IMR-90 (cell line): ENCODE data around the gene NUP98. TPM values are rescaled to one million over a fixed set of nuclear protein-coding genes. Genes with fewer than 3 reads are reported as not detected.

Experiments used
- ATAC-seq: fragments of 200-7000 bp; cut with Tn5 transposase; 2 replicates; pipeline ENCODE4 v1.9.1; 2020; ENCODE audit warnings: low read depth, mild to moderate bottlenecking, moderate library complexity
- BruUV-seq: library from RNA; stranded (reverse); fragments of 400-500 nt; replicated peaks from 2 replicates; lab custom pipeline; 2021; lab: Mats Ljungman, UMichigan
- CTCF ChIA-PET: fragments of 300-600 bp; formaldehyde crosslinking; extraction: SDS; loops from one replicate; lab custom pipeline; 2021; ENCODE audit warnings: antibody characterized with exemption; lab: Yijun Ruan, JAX
- POLR2A ChIA-PET: fragments of 300-600 bp; sonication (Branson Sonifier 250); formaldehyde crosslinking; loops from one replicate; lab custom pipeline; 2022; ENCODE audit warnings: antibody characterized with exemption; ENCODE audit not compliant: unreplicated experiment; lab: Charles Lee
- DNase-seq: peaks from one replicate; pipeline ENCODE4 v3.0.0; 2013
- H2AFZ ChIP-seq: replicated peaks from 2 replicates; pipeline ENCODE3; 2013; ENCODE audit warnings: low read length, mild to moderate bottlenecking; ENCODE audit not compliant: poor library complexity
- H2AK5ac ChIP-seq: 2 replicates; pipeline ENCODE4 v1.6.1; 2013; ENCODE audit warnings: low read depth, low read length, inconsistent platforms
- H2AK9ac ChIP-seq: replicated peaks from 2 replicates; pipeline ENCODE3; 2013; ENCODE audit warnings: mild to moderate bottlenecking, low read depth, low read length, moderate library complexity; ENCODE audit not compliant: poor library complexity
- H2BK120ac ChIP-seq: 2 replicates; pipeline ENCODE4 v1.6.1; 2013; ENCODE audit warnings: low read depth, low read length, inconsistent platforms
- H2BK15ac ChIP-seq: 3 replicates; pipeline ENCODE4 v1.6.1; 2013; ENCODE audit warnings: low read depth, low read length, inconsistent platforms
- H2BK20ac ChIP-seq: 2 replicates; pipeline ENCODE4 v1.6.1; 2013; ENCODE audit warnings: low read depth, mild to moderate bottlenecking, inconsistent platforms, low read length, moderate library complexity
- H2BK5ac ChIP-seq: 2 replicates; pipeline ENCODE4 v1.6.1; 2013; ENCODE audit warnings: mild to moderate bottlenecking, low read depth, low read length, inconsistent platforms; ENCODE audit not compliant: poor library complexity, severe bottlenecking
- H3K14ac ChIP-seq: replicated peaks from 2 replicates; pipeline ENCODE4 v1.6.1; 2013; ENCODE audit warnings: low read depth, low read length, inconsistent platforms
- H3K18ac ChIP-seq: 2 replicates; pipeline ENCODE4 v1.6.1; 2013; ENCODE audit warnings: low read depth, low read length, control low read depth
- H3K23ac ChIP-seq: 2 replicates; pipeline ENCODE4 v1.6.1; 2013; ENCODE audit warnings: low read depth, low read length, inconsistent platforms
- H3K27ac ChIP-seq: 2 replicates; pipeline ENCODE4 v1.5.1; 2013; ENCODE audit warnings: mild to moderate bottlenecking, control low read depth, low read length; ENCODE audit not compliant: insufficient read depth
- H3K27me3 ChIP-seq: 2 replicates; pipeline ENCODE4 v1.6.1; 2013; ENCODE audit warnings: low read length; ENCODE audit not compliant: control insufficient read depth, insufficient read depth
- H3K36me3 ChIP-seq: 2 replicates; pipeline ENCODE4 v1.6.1; 2013; ENCODE audit warnings: low read length, mixed read lengths; ENCODE audit not compliant: control insufficient read depth, insufficient read depth
- H3K4ac ChIP-seq: 2 replicates; pipeline ENCODE4 v1.6.1; 2013; ENCODE audit warnings: low read depth, low read length, inconsistent platforms
- H3K4me1 ChIP-seq: 2 replicates; pipeline ENCODE4 v1.6.1; 2013; ENCODE audit warnings: low read length, mixed read lengths; ENCODE audit not compliant: control insufficient read depth, insufficient read depth
- H3K4me2 ChIP-seq: 2 replicates; pipeline ENCODE4 v1.6.1; 2013; ENCODE audit warnings: low read depth, mild to moderate bottlenecking, control low read depth, low read length, moderate library complexity
- H3K4me3 ChIP-seq: 2 replicates; pipeline ENCODE4 v1.5.1; 2013; ENCODE audit warnings: low read depth, mild to moderate bottlenecking, control low read depth, low read length, moderate library complexity; ENCODE audit not compliant: insufficient read depth
- H3K56ac ChIP-seq: 2 replicates; pipeline ENCODE4 v1.6.1; 2013; ENCODE audit warnings: low read length, inconsistent platforms; ENCODE audit not compliant: insufficient read depth; ENCODE audit errors: extremely low read depth
- H3K79me1 ChIP-seq, 2 experiments: 2 replicates each; pipeline ENCODE4 v1.6.1; 2013; ENCODE audit warnings: low read length in 2 of 2, inconsistent platforms in 1 of 2, low read depth in 1 of 2
- H3K9ac ChIP-seq: 2 replicates; pipeline ENCODE4 v1.6.1; 2013; ENCODE audit warnings: low read depth, low read length, control low read depth
- H3K9me1 ChIP-seq: 2 replicates; pipeline ENCODE4 v1.6.1; 2013; ENCODE audit warnings: low read length, inconsistent platforms; ENCODE audit not compliant: insufficient read depth
- H3K9me3 ChIP-seq: 2 replicates; pipeline ENCODE4 v1.6.1; 2013; ENCODE audit warnings: low read length; ENCODE audit not compliant: control insufficient read depth, insufficient read depth
- H4K20me1 ChIP-seq: 2 replicates; pipeline ENCODE4 v1.6.1; 2013; ENCODE audit warnings: low read length, inconsistent platforms; ENCODE audit not compliant: insufficient read depth
- H4K5ac ChIP-seq: 2 replicates; pipeline ENCODE4 v1.6.1; 2013; ENCODE audit warnings: mild to moderate bottlenecking, low read depth, low read length, control low read depth
- H4K8ac ChIP-seq, 2 experiments: 2 replicates each; pipeline ENCODE4 v1.6.1; 2013; ENCODE audit warnings: low read depth in 2 of 2, low read length in 2 of 2, control low read depth in 1 of 2, inconsistent platforms in 1 of 2
- H4K91ac ChIP-seq: 2 replicates; pipeline ENCODE4 v1.6.1; 2013; ENCODE audit warnings: low read depth, low read length, inconsistent platforms; ENCODE audit not compliant: insufficient read depth
- BHLHE40 ChIP-seq: fragments of 150-350 bp; IDR thresholded peaks from 2 replicates; pipeline ENCODE4 v1.6.1; 2016; ENCODE audit warnings: mild to moderate bottlenecking, low read depth, low read length
- CEBPB ChIP-seq: IDR thresholded peaks from 2 replicates; pipeline ENCODE4 v1.6.1; 2012; ENCODE audit warnings: low read depth, low read length, improper control_type of control experiment
- RAD21 ChIP-seq: IDR thresholded peaks from 2 replicates; pipeline ENCODE4 v1.6.1; 2012; ENCODE audit warnings: low read length, improper control_type of control experiment
- RCOR1 ChIP-seq: IDR thresholded peaks from 2 replicates; pipeline ENCODE4 v1.6.1; 2012; ENCODE audit warnings: mild to moderate bottlenecking, low read length, improper control_type of control experiment; ENCODE audit not compliant: insufficient replicate concordance
- SMC3 ChIP-seq: fragments of 150-350 bp; IDR thresholded peaks from 2 replicates; pipeline ENCODE4 v1.6.1; 2016; ENCODE audit warnings: low read depth, mild to moderate bottlenecking, antibody characterized with exemption, low read length, moderate library complexity
- WGBS, 2 experiments: methylation state at CpG; one replicate each; pipeline versions ENCODE4 v1.1.5 to v1.1.7; 2013; ENCODE audit warnings: missing lambda C conversion rate in 2 of 2; ENCODE audit not compliant: insufficient read length in 1 of 2; ENCODE audit errors: extremely low coverage in 2 of 2; 5-methylcytosine and 5-hydroxymethylcytosine counted together
- dilution Hi-C: fragments of 300-500 bp; cut with HindIII; formaldehyde crosslinking; loops from one replicate; pipeline ENCODE4 v1.14.3; 2018; ENCODE audit warnings: low sequenced_read_pairs; ENCODE audit not compliant: unreplicated experiment
- in situ Hi-C: fragments of 300-500 bp; cut with MboI; formaldehyde crosslinking; loops from 3 replicates; pipeline ENCODE4 v1.14.3; 2019; ENCODE audit warnings: low sequenced_read_pairs, inconsistent platforms, mixed read lengths
- intact Hi-C: fragments of 100-400 bp; cut with micrococcal nuclease; formaldehyde crosslinking; loops from 2 replicates; pipeline ENCODE4 v1.10.0; 2022
- polyA plus RNA-seq, 3 experiments: library from polyadenylated mRNA; depleted of rRNA; stranded (reverse); fragments of >200 nt; gene quantifications; 2 replicates each; pipeline ENCODE4 v1.2.3, GENCODE V29; 2012; ENCODE audit warnings: low replicate concordance in 1 of 3
- total RNA-seq: library from RNA; depleted of rRNA; stranded (reverse); fragments of >200 nt; gene quantifications from 2 replicates; pipeline ENCODE4 v1.2.3, GENCODE V29; 2012
- TF ChIP-seq, protein P1 (sequence below): conservative IDR thresholded peaks from 2 replicates; pipeline ENCODE4 v1.5.1; 2012; ENCODE audit warnings: mild to moderate bottlenecking, low read depth, low read length, improper control_type of control experiment

NUP98 gene
- total and polyA plus RNA-seq, 2 of the 4 experiments (the other 2 are of a cell fraction) = 103 to 138 TPM

GRCh38 chr11:3775736-3776406 is 21.5 kb downstream of the NUP98 start:
- dilution Hi-C loops (no loop called here), intact Hi-C loops (no loop called here), in situ Hi-C loops (no loop called here)
- ChIA-PET CTCF (no interaction called here), POLR2A (no interaction called here)
- H3K4me3 ChIP-seq = no peak overlapping the region
- H3K36me3 ChIP-seq = peaks cover 54% of the 10 kb centered on the region
- no peak overlapping the region for H4K8ac ChIP-seq
- H3K9ac ChIP-seq = no peak overlapping the region
- no peak overlapping the region for H3K56ac ChIP-seq
- no peak overlapping the region for H3K4me2 ChIP-seq
- H4K5ac ChIP-seq = no peak overlapping the region
- H3K27ac ChIP-seq = no peak overlapping the region
- no peaks in the 10 kb centered on the region for H3K27me3 ChIP-seq
- H4K20me1 ChIP-seq = peaks cover 5% of the 10 kb centered on the region
- H3K9me1 ChIP-seq = no peaks in the 10 kb centered on the region
- DNase-seq = no peak
- H2BK15ac ChIP-seq = no peak overlapping the region
- H3K79me1 ChIP-seq = peaks cover 27 to 31% of the 10 kb centered on the region in 2 experiments
- H2AK5ac ChIP-seq = no peak overlapping the region
- no peak overlapping the region for H3K23ac ChIP-seq
- no peak overlapping the region for H4K91ac ChIP-seq
- H3K9me3 ChIP-seq = no peaks in the 10 kb centered on the region
- no peak overlapping the region for H3K18ac ChIP-seq
- TF ChIP-seq, protein P1, sequence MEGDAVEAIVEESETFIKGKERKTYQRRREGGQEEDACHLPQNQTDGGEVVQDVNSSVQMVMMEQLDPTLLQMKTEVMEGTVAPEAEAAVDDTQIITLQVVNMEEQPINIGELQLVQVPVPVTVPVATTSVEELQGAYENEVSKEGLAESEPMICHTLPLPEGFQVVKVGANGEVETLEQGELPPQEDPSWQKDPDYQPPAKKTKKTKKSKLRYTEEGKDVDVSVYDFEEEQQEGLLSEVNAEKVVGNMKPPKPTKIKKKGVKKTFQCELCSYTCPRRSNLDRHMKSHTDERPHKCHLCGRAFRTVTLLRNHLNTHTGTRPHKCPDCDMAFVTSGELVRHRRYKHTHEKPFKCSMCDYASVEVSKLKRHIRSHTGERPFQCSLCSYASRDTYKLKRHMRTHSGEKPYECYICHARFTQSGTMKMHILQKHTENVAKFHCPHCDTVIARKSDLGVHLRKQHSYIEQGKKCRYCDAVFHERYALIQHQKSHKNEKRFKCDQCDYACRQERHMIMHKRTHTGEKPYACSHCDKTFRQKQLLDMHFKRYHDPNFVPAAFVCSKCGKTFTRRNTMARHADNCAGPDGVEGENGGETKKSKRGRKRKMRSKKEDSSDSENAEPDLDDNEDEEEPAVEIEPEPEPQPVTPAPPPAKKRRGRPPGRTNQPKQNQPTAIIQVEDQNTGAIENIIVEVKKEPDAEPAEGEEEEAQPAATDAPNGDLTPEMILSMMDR = no peak
- no peak for TF ChIP-seq SMC3
- no peak for TF ChIP-seq RCOR1
- TF ChIP-seq RAD21 = no peak
- TF ChIP-seq BHLHE40 = no peak
- TF ChIP-seq CEBPB = no peak
- ATAC-seq = no peak
- H2AFZ ChIP-seq = no peak overlapping the region
- BruUV-seq = no TSS peak
- H3K4me1 ChIP-seq = peaks cover 1% of the 10 kb centered on the region; the same call in 1 of the 2 replicates
- WGBS, 2 experiments = no CpG with 5 or more reads among the region's 7 CpGs
- no peak overlapping the region for H2AK9ac ChIP-seq
- no peak overlapping the region for H2BK120ac ChIP-seq
- no peak overlapping the region for H2BK5ac ChIP-seq
- H2BK20ac ChIP-seq = no peak overlapping the region
- no peak overlapping the region for H3K4ac ChIP-seq
- H3K14ac ChIP-seq = no peak overlapping the region
